Esophagus squamous epithelium (tissue), 5 donors: ENCODE data around the gene NUP43. TPM values are rescaled to one million over a fixed set of nuclear protein-coding genes. Genes with fewer than 3 reads are reported as not detected.
"Not testable (repeated sequence)": the region's sequence is repeated elsewhere in the genome, so short reads cannot be mapped to it uniquely, and the experiment has no call there.

Experiments
- DNase-seq: peaks from one replicate; lab custom pipeline; 2025; lab: John Stamatoyannopoulos, UW
- H3K27ac ChIP-seq, 4 donors: fragments of 200-600 bp; sonication (generic); one replicate each; pipeline ENCODE4 v1.5.1; 2016 to 2019; ENCODE audit warnings: mild to moderate bottlenecking in 1 of 4
- H3K27me3 ChIP-seq, 4 donors: fragments of 200-600 bp; sonication (generic); 1 replicate in 3 of 4; 2 replicates in 1 of 4; pipeline versions ENCODE4 v1.5.1 to v1.6.0; 2017 to 2021; ENCODE audit warnings: antibody characterized with exemption in 1 of 4
- H3K36me3 ChIP-seq, 3 donors: fragments of 200-600 bp; sonication (generic); one replicate each; pipeline ENCODE4 v1.5.1; 2016 to 2019
- H3K4me1 ChIP-seq, 3 donors: fragments of 200-600 bp; sonication (generic); one replicate each; pipeline ENCODE4 v1.5.1; 2017 to 2019
- H3K4me3 ChIP-seq, 4 donors: fragments of 200-600 bp; sonication (generic); 1 replicate in 3 of 4; 2 replicates in 1 of 4; pipeline ENCODE4 v1.5.1; 2016 to 2019; ENCODE audit warnings: mild to moderate bottlenecking in 2 of 4, moderate library complexity in 1 of 4
- H3K9me3 ChIP-seq, 3 donors: fragments of 200-600 bp; sonication (generic); one replicate each; pipeline ENCODE4 v1.5.1; 2016 to 2019
- CTCF ChIP-seq, 6 experiments: fragments of 450-650 bp in 4 of 6; fragments of 200-600 bp in 2 of 6; sonication (generic) in 2 of 6; IDR thresholded peaks; one replicate each; pipeline ENCODE4 v1.5.1; 2016 to 2019; ENCODE audit warnings: antibody characterized with exemption in 6 of 6, mild to moderate bottlenecking in 4 of 6, moderate library complexity in 4 of 6
- POLR2A ChIP-seq, 4 donors: fragments of 450-650 bp; IDR thresholded peaks; one replicate each; pipeline ENCODE4 v1.6.1; 2017; ENCODE audit warnings: antibody characterized with exemption in 4 of 4, mild to moderate bottlenecking in 4 of 4, moderate library complexity in 3 of 4
- WGBS, 2 donors: methylation state at CpG; one replicate each; pipeline ENCODE4 v1.1.5; 2018; 5-methylcytosine and 5-hydroxymethylcytosine counted together
- intact Hi-C: fragments of 100-400 bp; cut with DNase I; formaldehyde crosslinking; loops from one replicate; pipeline ENCODE4 v1.15.0; 2022
- total RNA-seq, 4 donors: library from RNA; depleted of rRNA; stranded (reverse); fragments of >200 nt; gene quantifications; one replicate each; pipeline ENCODE4 v1.1.0, GENCODE V29; 2016
- donor health status: DM: yes; HTN: yes; CAD: no.

The NUP43 gene
- total RNA-seq, 4 donors from 2014 or later = 7.1 to 18.8 (median 16.4) TPM

DNA sequence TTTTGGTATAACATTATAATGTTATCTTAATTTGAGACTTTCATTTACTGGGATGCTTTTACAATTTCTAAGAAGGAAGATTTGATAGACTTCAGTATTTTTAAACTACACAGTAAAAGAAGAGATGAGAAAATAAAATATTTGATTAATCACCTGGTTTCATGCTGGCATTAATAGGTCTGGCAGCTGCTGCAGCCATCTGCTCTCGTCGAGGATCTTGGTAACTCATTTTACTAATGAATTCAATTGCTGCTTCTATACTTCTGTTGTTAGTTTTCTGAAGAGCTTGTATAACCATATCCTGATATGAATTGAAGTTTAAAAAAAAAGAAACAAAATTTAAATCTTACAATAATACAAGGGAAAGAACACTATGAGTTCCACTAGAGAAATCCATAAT, 51.4 kb downstream of the NUP43 start:
- H3K36me3 ChIP-seq = peaks cover 0 to 78% (median 8%) of the 10 kb centered on the region in 3 donors
- H3K4me3 ChIP-seq = no peak overlapping the region
- H3K27me3 ChIP-seq = no peaks in the 10 kb centered on the region
- TF ChIP-seq CTCF (IDR thresholded peaks at IDR 0.05) = no peak
- TF ChIP-seq POLR2A (IDR thresholded peaks at IDR 0.05) = no peak
- 86 to 88% methylated on average over 2 of the region's 2 CpGs for WGBS, 2 donors
- DNase-seq = no peak
- H3K4me1 ChIP-seq = peaks cover 0 to 17% (median 0%) of the 10 kb centered on the region in 3 donors
- intact Hi-C loops = no loop called here
- H3K9me3 ChIP-seq = no peaks in the 10 kb centered on the region
- H3K27ac ChIP-seq = no peak overlapping the region

GRCh38 chr6:149691201-149691600, 55.1 kb downstream of the NUP43 start:
- DNase-seq = no peak
- H3K4me3 ChIP-seq = no peak overlapping the region
- H3K9me3 ChIP-seq = no peaks in the 10 kb centered on the region
- H3K27ac ChIP-seq = no peak overlapping the region
- TF ChIP-seq POLR2A (IDR thresholded peaks at IDR 0.05) (no peak), CTCF (IDR thresholded peaks at IDR 0.05) (no peak)
- peaks cover 0 to 94% (median 8%) of the 10 kb centered on the region in 3 donors for H3K36me3 ChIP-seq
- H3K4me1 ChIP-seq = no peaks in the 10 kb centered on the region
- WGBS, 2 donors = 89 to 100% methylated on average over 2 of the region's 2 CpGs
- intact Hi-C loops = no loop called here
- H3K27me3 ChIP-seq = no peaks in the 10 kb centered on the region

DNA sequence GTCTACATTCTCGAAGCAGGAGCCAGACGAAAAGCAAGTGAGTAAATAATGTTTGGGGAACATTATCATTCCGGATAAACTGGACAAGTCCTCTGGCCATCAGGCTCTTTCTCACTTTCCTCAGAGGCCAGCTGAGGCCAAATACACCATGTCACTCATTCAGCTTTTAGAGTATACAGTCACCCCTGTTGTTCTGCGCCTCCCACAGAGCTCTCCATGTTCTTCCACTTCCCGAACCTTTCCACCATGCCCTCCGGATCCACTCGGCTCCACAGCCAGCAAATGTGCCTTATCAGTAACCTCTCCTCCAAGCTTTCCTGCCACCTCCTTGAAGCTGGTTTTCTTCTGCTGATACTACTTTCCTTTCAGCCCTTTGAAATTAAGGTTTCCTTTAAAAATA, 60.1 kb downstream of the NUP43 start:
- no peaks in the 10 kb centered on the region for H3K4me1 ChIP-seq
- no peak overlapping the region for H3K4me3 ChIP-seq
- H3K27me3 ChIP-seq = no peaks in the 10 kb centered on the region
- intact Hi-C loops = no loop called here
- peaks cover 0 to 90% (median 5%) of the 10 kb centered on the region in 3 donors for H3K36me3 ChIP-seq
- TF ChIP-seq CTCF (IDR thresholded peaks at IDR 0.05) (no peak), POLR2A (IDR thresholded peaks at IDR 0.05) (no peak)
- DNase-seq = no peak
- no peaks in the 10 kb centered on the region for H3K9me3 ChIP-seq
- WGBS, 2 donors = 84 to 91% methylated on average over 7 of the region's 7 CpGs
- no peak overlapping the region for H3K27ac ChIP-seq

- Histone ChIP-seq H3K4me1 (no peaks in the 10 kb centered on the region), H3K27me3 (no peaks in the 10 kb centered on the region), H3K9me3 (no peaks in the 10 kb centered on the region), H3K4me3 (no peak overlapping the region), H3K27ac (no peak overlapping the region), H3K36me3 (peaks cover 0 to 80% (median 5%) of the 10 kb centered on the region in 3 donors)
- intact Hi-C loops = no loop called here
- WGBS, 2 donors = 90 to 93% methylated on average over 3 to 4 of the region's 4 CpGs
- no peak for DNase-seq
- TF ChIP-seq POLR2A (IDR thresholded peaks at IDR 0.05) = no peak
- no peak for TF ChIP-seq CTCF (IDR thresholded peaks at IDR 0.05)
Measured at GRCh38 chr6:149683256-149683859, 63.0 kb downstream of the NUP43 start.

GRCh38 chr6:149681845-149682244, 64.5 kb downstream of the NUP43 start:
- WGBS, 2 donors = 90 to 92% methylated on average over 14 of the region's 14 CpGs
- H3K4me1 ChIP-seq, H3K27me3 ChIP-seq, H3K27ac ChIP-seq, DNase-seq, intact Hi-C loops, H3K4me3 ChIP-seq, H3K9me3 ChIP-seq: not testable (repeated sequence)
- peaks cover 0 to 76% (median 5%) of the 10 kb centered on the region in 3 donors for H3K36me3 ChIP-seq

- no peaks in the 10 kb centered on the region for H3K4me1 ChIP-seq
- DNase-seq = no peak
- TF ChIP-seq CTCF (IDR thresholded peaks at IDR 0.05) (no peak), POLR2A (IDR thresholded peaks at IDR 0.05) (no peak)
- intact Hi-C loops = no loop called here
- H3K27me3 ChIP-seq = no peaks in the 10 kb centered on the region
- H3K27ac ChIP-seq = no peak overlapping the region
- H3K4me3 ChIP-seq = no peak overlapping the region
- peaks cover 4 to 77% (median 5%) of the 10 kb centered on the region in 3 donors for H3K36me3 ChIP-seq
- no peaks in the 10 kb centered on the region for H3K9me3 ChIP-seq
Measured at GRCh38 chr6:149681209-149681608, 65.1 kb downstream of the NUP43 start.
